ENCODE measurements around the gene DCDC1.

The DCDC1 gene

GRCh38 chr11:30908857-30909256, 460.7 kb downstream of the DCDC1 start:
- no peak for DNase-seq (ENCODE audit: low read depth)

- no peak for DNase-seq (ENCODE audit: low read depth)
These were observed 461.3 kb downstream of the DCDC1 start for GRCh38 chr11:30908272-30908671.

GRCh38 chr11:30902929-30903328, 466.6 kb downstream of the DCDC1 start:
- DNase-seq (ENCODE audit: low read depth), result no peak

GRCh38 chr11:30895046-30895445, 474.5 kb downstream of the DCDC1 start:
- DNase-seq (ENCODE audit: low read depth), result no peak

- no peak for DNase-seq (ENCODE audit: low read depth)
These were observed 476.2 kb downstream of the DCDC1 start for GRCh38 chr11:30893318-30893717.

- no peak for DNase-seq (ENCODE audit: low read depth)
These were observed 480.3 kb downstream of the DCDC1 start for GRCh38 chr11:30889143-30889794.

- no peak for DNase-seq (ENCODE audit: low read depth)
These were observed 490.1 kb downstream of the DCDC1 start for GRCh38 chr11:30879322-30880005.

- DNase-seq (ENCODE audit: low read depth), result no peak
These were observed 491.1 kb downstream of the DCDC1 start for GRCh38 chr11:30878400-30878799.

GRCh38 chr11:30876663-30877396, 492.7 kb downstream of the DCDC1 start:
- DNase-seq (ENCODE audit: low read depth), result no peak

- DNase-seq (ENCODE audit: low read depth), result no peak
These were observed 493.3 kb downstream of the DCDC1 start for GRCh38 chr11:30876228-30876627.

- DNase-seq (ENCODE audit: low read depth), result no peak
These were observed 493.7 kb downstream of the DCDC1 start for GRCh38 chr11:30875806-30876205.

GRCh38 chr11:30873924-30874610, 495.5 kb downstream of the DCDC1 start:
- no peak for DNase-seq (ENCODE audit: low read depth)

- DNase-seq (ENCODE audit: low read depth), result no peak
These were observed 500.9 kb downstream of the DCDC1 start for GRCh38 chr11:30868626-30869081.

GRCh38 chr11:30863209-30863608, 506.3 kb downstream of the DCDC1 start:
- DNase-seq (ENCODE audit: low read depth), result no peak

GRCh38 chr11:30861531-30861930, 508.0 kb downstream of the DCDC1 start:
- DNase-seq (ENCODE audit: low read depth), result no peak

- DNase-seq (ENCODE audit: low read depth), result no peak
These were observed 508.5 kb downstream of the DCDC1 start for GRCh38 chr11:30861064-30861463.

GRCh38 chr11:30860146-30860545, 509.4 kb downstream of the DCDC1 start:
- DNase-seq (ENCODE audit: low read depth), result no peak

GRCh38 chr11:30859669-30860068, 509.9 kb downstream of the DCDC1 start:
- DNase-seq (ENCODE audit: low read depth), result no peak

- no peak for DNase-seq (ENCODE audit: low read depth)
These were observed 514.0 kb downstream of the DCDC1 start for GRCh38 chr11:30855383-30856006.

GRCh38 chr11:30853439-30853838, 516.1 kb downstream of the DCDC1 start:
- DNase-seq (ENCODE audit: low read depth), result no peak

- DNase-seq (ENCODE audit: low read depth), result no peak
These were observed 516.9 kb downstream of the DCDC1 start for GRCh38 chr11:30852645-30853044.

GRCh38 chr11:30852091-30852490, 517.4 kb downstream of the DCDC1 start:
- DNase-seq (ENCODE audit: low read depth), result no peak

Measured in stimulated activated CD8-positive, alpha-beta memory T cell treated with anti-CD3 and anti-CD28 coated beads, Interleukin-15, amount 100 ng/mL, for 24 hours (primary cell).